SK-N-SH (cell line): ENCODE results near the gene IZUMO4.

ENCODE experiments used
- CHD2 ChIP-seq: fragments of 150-350 bp; IDR thresholded peaks from 2 replicates; pipeline ENCODE4 v1.6.1; 2018; ENCODE audit warnings: low read length; ENCODE audit not compliant: partially characterized antibody
- CTCF ChIP-seq: fragments of 200-600 bp; sonication (generic); IDR thresholded peaks from 2 replicates; pipeline ENCODE4 v1.6.1; 2017; ENCODE audit warnings: antibody characterized with exemption, mild to moderate bottlenecking, moderate library complexity
- EZH2phosphoT487 ChIP-seq: fragments of 200-600 bp; sonication (generic); IDR thresholded peaks from 2 replicates; pipeline ENCODE4 v1.6.1; 2017; ENCODE audit warnings: low read depth, mixed run types, mild to moderate bottlenecking, antibody characterized with exemption, moderate library complexity, borderline replicate concordance
- FOXM1 ChIP-seq: IDR thresholded peaks from 2 replicates; pipeline ENCODE4 v1.4.0; 2012; ENCODE audit warnings: low read depth, mild to moderate bottlenecking
- JUND ChIP-seq: IDR thresholded peaks from 2 replicates; pipeline ENCODE4 v1.4.0; 2012
- MAX ChIP-seq: IDR thresholded peaks from 2 replicates; pipeline ENCODE4 v1.4.0; 2012; ENCODE audit warnings: low read depth
- MXI1 ChIP-seq: IDR thresholded peaks from 2 replicates; pipeline ENCODE4 v1.6.1; 2012; ENCODE audit warnings: mild to moderate bottlenecking, low read depth, low read length, improper control_type of control experiment
- RAD21 ChIP-seq: IDR thresholded peaks from 2 replicates; pipeline ENCODE4 v1.6.1; 2012; ENCODE audit warnings: mild to moderate bottlenecking, low read length
- RCOR1 ChIP-seq: fragments of 150-350 bp; IDR thresholded peaks from 2 replicates; pipeline ENCODE4 v1.6.1; 2017; ENCODE audit warnings: antibody characterized with exemption, low read length
- RFX5 ChIP-seq: IDR thresholded peaks from 2 replicates; pipeline ENCODE4 v1.6.1; 2012; ENCODE audit warnings: mild to moderate bottlenecking, improper control_type of control experiment, low read length
- TEAD4 ChIP-seq: IDR thresholded peaks from 2 replicates; pipeline ENCODE4 v1.4.0; 2012; ENCODE audit warnings: mild to moderate bottlenecking, borderline replicate concordance; ENCODE audit not compliant: insufficient read depth
- YY1 ChIP-seq: IDR thresholded peaks from 2 replicates; pipeline ENCODE4 v1.4.0; 2012; ENCODE audit warnings: low read depth, mild to moderate bottlenecking

- TF ChIP-seq YY1 (no peak), RCOR1 (no peak), CTCF (no peak), FOXM1 (no peak), MXI1 (no peak), RAD21 (no peak), EZH2phosphoT487 (no peak), CHD2 (no peak), JUND (no peak), MAX (no peak), TEAD4 (no peak), RFX5 (no peak)
Observed at GRCh38 chr19:2084993-2085720, 11.6 kb upstream of the IZUMO4 start.
